Suprapubic skin (tissue), 3 donors: ENCODE measurements around the gene SLC1A3.

Experiments
- EP300 ChIP-seq: sonication (generic); formaldehyde crosslinking; IDR thresholded peaks from one replicate; pipeline ENCODE4 v1.6.1; 2017; ENCODE audit warnings: antibody characterized with exemption
- TF ChIP-seq, protein P1 (sequence below), 2 donors: fragments of 200-600 bp in 1 of 2; fragments of 450-650 bp in 1 of 2; sonication (generic) in 1 of 2; IDR thresholded peaks; one replicate each; pipeline ENCODE4 v1.5.1; 2016 to 2019; ENCODE audit warnings: antibody characterized with exemption in 2 of 2, mild to moderate bottlenecking in 1 of 2, moderate library complexity in 1 of 2

DNA sequence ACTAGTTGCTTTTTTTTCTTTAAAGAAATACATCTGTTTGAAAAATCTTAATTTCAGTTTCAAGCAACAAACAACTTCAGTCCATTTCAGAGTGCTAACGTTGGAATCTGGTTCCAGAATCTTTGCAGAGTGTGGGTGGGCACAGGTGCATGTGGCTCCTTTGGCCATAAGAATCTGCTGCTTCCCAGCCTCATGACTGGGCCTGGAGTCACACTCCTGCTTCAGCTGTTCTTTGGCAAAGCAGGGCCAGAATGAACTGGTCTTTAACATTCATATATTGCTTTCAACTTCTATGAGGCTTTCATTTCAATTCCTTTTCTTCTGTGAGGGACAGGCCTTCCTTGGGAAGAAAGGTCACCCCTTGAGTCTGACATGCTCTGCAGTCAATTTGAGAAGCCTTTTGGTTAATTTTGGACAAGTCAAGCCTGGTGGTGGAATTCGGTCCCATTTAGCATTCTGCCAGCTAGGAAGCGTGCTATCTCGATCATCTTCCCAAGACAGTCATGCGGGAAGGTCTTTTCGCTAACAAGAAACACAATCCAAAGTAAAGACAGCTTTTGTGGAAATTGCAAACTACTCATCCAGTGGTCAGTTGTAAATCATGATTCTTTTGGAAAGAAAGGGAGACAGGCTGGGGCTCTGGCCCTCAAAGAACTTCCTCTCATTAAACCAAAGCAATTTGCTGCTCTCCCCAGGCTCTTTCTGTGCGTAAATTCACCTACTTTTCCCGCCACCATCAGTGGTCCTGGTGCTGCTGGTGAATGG is 55.2 kb downstream of the SLC1A3 start:
- TF ChIP-seq, protein P1, sequence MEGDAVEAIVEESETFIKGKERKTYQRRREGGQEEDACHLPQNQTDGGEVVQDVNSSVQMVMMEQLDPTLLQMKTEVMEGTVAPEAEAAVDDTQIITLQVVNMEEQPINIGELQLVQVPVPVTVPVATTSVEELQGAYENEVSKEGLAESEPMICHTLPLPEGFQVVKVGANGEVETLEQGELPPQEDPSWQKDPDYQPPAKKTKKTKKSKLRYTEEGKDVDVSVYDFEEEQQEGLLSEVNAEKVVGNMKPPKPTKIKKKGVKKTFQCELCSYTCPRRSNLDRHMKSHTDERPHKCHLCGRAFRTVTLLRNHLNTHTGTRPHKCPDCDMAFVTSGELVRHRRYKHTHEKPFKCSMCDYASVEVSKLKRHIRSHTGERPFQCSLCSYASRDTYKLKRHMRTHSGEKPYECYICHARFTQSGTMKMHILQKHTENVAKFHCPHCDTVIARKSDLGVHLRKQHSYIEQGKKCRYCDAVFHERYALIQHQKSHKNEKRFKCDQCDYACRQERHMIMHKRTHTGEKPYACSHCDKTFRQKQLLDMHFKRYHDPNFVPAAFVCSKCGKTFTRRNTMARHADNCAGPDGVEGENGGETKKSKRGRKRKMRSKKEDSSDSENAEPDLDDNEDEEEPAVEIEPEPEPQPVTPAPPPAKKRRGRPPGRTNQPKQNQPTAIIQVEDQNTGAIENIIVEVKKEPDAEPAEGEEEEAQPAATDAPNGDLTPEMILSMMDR (IDR thresholded peaks at IDR 0.05) = no peak
- TF ChIP-seq EP300 = no peak
